Breast epithelium (tissue), 3 donors: ENCODE results near the gene CACNA1F.

ENCODE experiments used
- CTCF ChIP-seq, 3 donors: fragments of 450-650 bp; IDR thresholded peaks; one replicate each; pipeline ENCODE4 v1.5.1; 2016 to 2017; ENCODE audit warnings: antibody characterized with exemption in 3 of 3, mild to moderate bottlenecking in 3 of 3, moderate library complexity in 3 of 3
- POLR2A ChIP-seq: fragments of 450-650 bp; IDR thresholded peaks from one replicate; pipeline ENCODE4 v1.6.1; 2016; ENCODE audit warnings: antibody characterized with exemption, mild to moderate bottlenecking, moderate library complexity

- TF ChIP-seq POLR2A, result no peak
- no peak for TF ChIP-seq CTCF (IDR thresholded peaks at IDR 0.05)
These were observed 44.6 kb downstream of the CACNA1F start for GRCh38 chrX:49188468-49189076.
